Measurements from ENCODE around the gene ZNF438. TPM values are rescaled to one million over a fixed set of nuclear protein-coding genes. Genes with fewer than 3 reads are reported as not detected.
"Not testable (repeated sequence)": the region's sequence is repeated elsewhere in the genome, so short reads cannot be mapped to it uniquely, and the experiment has no call there.

The ZNF438 gene
- total and polyA plus RNA-seq, 2 of the 8 experiments (the other 6 are each of a cell fraction or from before 2014, with no cell fraction given): 0.95 to 1.7 TPM

GRCh38 chr10:31041011-31041410 is 9.3 kb upstream of the ZNF438 start (continued):
- no peak for TF ChIP-seq SIN3A (conservative IDR thresholded peaks at IDR 0.05 in 1 of 2, IDR thresholded peaks at IDR 0.05 in 1 of 2; ENCODE audit: low read depth in 1 of 2, low read length in 2 of 2)
- no peak for TF ChIP-seq TAF7 (optimal IDR thresholded peaks at IDR 0.05; ENCODE audit: borderline replicate concordance, low read depth, low read length)
- TF ChIP-seq USF2 (IDR thresholded peaks at IDR 0.05; ENCODE audit: low read length): no peak
- no peak for TF ChIP-seq RAD21 (IDR thresholded peaks at IDR 0.05 in 1 of 2, conservative IDR thresholded peaks at IDR 0.05 in 1 of 2; ENCODE audit: low read depth in 2 of 2, low read length in 2 of 2)

- H3K9me3 ChIP-seq (ENCODE audit: insufficient read depth in 2 of 2, low read depth in 1 of 2, low read length in 1 of 2); H2BK20ac ChIP-seq (ENCODE audit: low read length); H3K4me2 ChIP-seq (ENCODE audit: insufficient read depth in 1 of 2, low read depth in 2 of 2, low read length in 2 of 2); H3K27ac ChIP-seq (ENCODE audit: low read depth, low read length); H3K56ac ChIP-seq (replicated peaks; ENCODE audit: insufficient read length, low read depth, low read length); H2AK5ac ChIP-seq (ENCODE audit: low read depth, low read length); H3K27me3 ChIP-seq (replicated peaks in 1 of 4; ENCODE audit: control insufficient read depth in 3 of 4, extremely low read depth in 1 of 4, insufficient read depth in 3 of 4, low read length in 3 of 4); H2BK120ac ChIP-seq (replicated peaks; ENCODE audit: low read depth, low read length); H3K18ac ChIP-seq (ENCODE audit: extremely low read depth, low read length); H4K91ac ChIP-seq (replicated peaks; ENCODE audit: insufficient read length, low read length); H3K23ac ChIP-seq (ENCODE audit: insufficient read length); H2BK12ac ChIP-seq (ENCODE audit: low read depth, low read length); H3K23me2 ChIP-seq (ENCODE audit: low read depth, low read length); H2BK15ac ChIP-seq (ENCODE audit: low read length); DNase-seq (ENCODE audit: low read depth in 1 of 2, low spot score in 2 of 2); H3K14ac ChIP-seq (ENCODE audit: insufficient read length); H4K20me1 ChIP-seq (replicated peaks in 1 of 2; ENCODE audit: control insufficient read depth in 1 of 2, insufficient read depth in 2 of 2, low read length in 2 of 2); H2BK5ac ChIP-seq (ENCODE audit: low read depth, low read length); H3K4me1 ChIP-seq (replicated peaks in 1 of 4; ENCODE audit: control insufficient read depth in 3 of 4, insufficient read depth in 4 of 4, low read length in 3 of 4); H3K9ac ChIP-seq (replicated peaks in 1 of 4; ENCODE audit: extremely low read depth in 1 of 4, low read depth in 3 of 4, low read length in 3 of 4); H3K4me3 ChIP-seq (ENCODE audit: extremely low read depth in 1 of 4, insufficient read depth in 2 of 4, low read depth in 3 of 4, low read length in 4 of 4); H4K5ac ChIP-seq (ENCODE audit: insufficient read length, low read depth, low read length); H3K36me3 ChIP-seq (ENCODE audit: control insufficient read depth in 2 of 4, insufficient read depth in 4 of 4, low read length in 3 of 4); H4K8ac ChIP-seq (ENCODE audit: extremely low read depth, insufficient read depth, low read length); H3K79me2 ChIP-seq (ENCODE audit: control insufficient read depth in 1 of 2, insufficient read depth in 2 of 2, low read length in 2 of 2); H3K4ac ChIP-seq (replicated peaks; ENCODE audit: insufficient read length, low read depth, low read length); FAIRE-seq; H2AFZ ChIP-seq (ENCODE audit: low read length); H3K79me1 ChIP-seq (ENCODE audit: low read depth, low read length): not testable (repeated sequence)
- 87% methylated on average over 2 of the region's 2 CpGs; no CpG with 5 or more reads in 1 of the 2 experiments for WGBS, 2 experiments (ENCODE audit: extremely low coverage in 1 of 2, insufficient coverage in 1 of 2, insufficient read length in 1 of 2, insufficient replicate concordance in 2 of 2, low coverage in 1 of 2, low lambda C conversion rate in 2 of 2, missing lambda C conversion rate in 1 of 2)
- CTCF ChIA-PET (ENCODE audit: partially characterized antibody): interaction anchor here (0.8 to 2.1 kb wide), 3 partner anchors 45 to 194 kb away, joined by 3 to 5 read pairs (median 4); no protein-coding TSS in a partner anchor
- POLR2A ChIA-PET (ENCODE audit: partially characterized antibody): interaction anchor here (1.3 kb wide), 1 partner anchor 254 kb away, joined by 4 read pairs; no protein-coding TSS in a partner anchor
Measured at GRCh38 chr10:31039006-31039405, 7.3 kb upstream of the ZNF438 start.
